HEK293T (cell line): ENCODE data around the gene KIF3A.

Experiments used
- CTCF ChIA-PET: fragments of 350-600 bp; formaldehyde crosslinking; extraction: SDS; loops from one replicate; lab custom pipeline; 2021; ENCODE audit warnings: antibody characterized with exemption, inconsistent platforms; lab: Yijun Ruan, JAX
- POLR2A ChIA-PET: fragments of 350-600 bp; formaldehyde crosslinking; extraction: SDS; loops from one replicate; lab custom pipeline; 2020; ENCODE audit warnings: antibody characterized with exemption, inconsistent platforms; lab: Yijun Ruan, JAX
- DNase-seq: peaks from one replicate; pipeline ENCODE4 v3.0.0; 2012; ENCODE audit warnings: mixed read lengths; ENCODE audit errors: extremely low spot score
- ARNT ChIP-seq: fragments of 450-650 bp; IDR thresholded peaks from 2 replicates; pipeline ENCODE4 v1.6.1; 2017; ENCODE audit warnings: mild to moderate bottlenecking
- BHLHE40 ChIP-seq: fragments of 450-650 bp; IDR thresholded peaks from 2 replicates; pipeline ENCODE4 v1.6.1; 2016; ENCODE audit warnings: mild to moderate bottlenecking, moderate library complexity, borderline replicate concordance
- CTBP1 ChIP-seq: fragments of 450-650 bp; IDR thresholded peaks from 2 replicates; pipeline ENCODE4 v1.6.1; 2016; ENCODE audit warnings: borderline replicate concordance
- ELF4 ChIP-seq: fragments of 450-650 bp; IDR thresholded peaks from 2 replicates; pipeline ENCODE4 v1.6.1; 2017; ENCODE audit warnings: antibody characterized with exemption
- FOXA1 ChIP-seq: fragments of 450-650 bp; IDR thresholded peaks from 2 replicates; pipeline ENCODE4 v1.6.1; 2016; ENCODE audit warnings: mild to moderate bottlenecking
- FOXK2 ChIP-seq: fragments of 450-650 bp; IDR thresholded peaks from 2 replicates; pipeline ENCODE4 v1.6.1; 2016; ENCODE audit warnings: mild to moderate bottlenecking
- FOXM1 ChIP-seq: fragments of 450-650 bp; IDR thresholded peaks from 2 replicates; pipeline ENCODE4 v1.6.1; 2017; ENCODE audit warnings: mild to moderate bottlenecking, borderline replicate concordance
- HDGF ChIP-seq: fragments of 450-650 bp; IDR thresholded peaks from 2 replicates; pipeline ENCODE4 v1.6.1; 2017; ENCODE audit warnings: antibody characterized with exemption, borderline replicate concordance
- L3MBTL2 ChIP-seq: fragments of 450-650 bp; conservative IDR thresholded peaks from 2 replicates; pipeline ENCODE4 v1.6.1; 2016; ENCODE audit warnings: mild to moderate bottlenecking
- LEF1 ChIP-seq: fragments of 450-650 bp; IDR thresholded peaks from 2 replicates; pipeline ENCODE4 v1.6.1; 2017; ENCODE audit warnings: mild to moderate bottlenecking, borderline replicate concordance
- NFRKB ChIP-seq: fragments of 450-650 bp; IDR thresholded peaks from 2 replicates; pipeline ENCODE4 v1.6.1; 2016; ENCODE audit warnings: mild to moderate bottlenecking, moderate library complexity
- SP1 ChIP-seq: fragments of 450-650 bp; IDR thresholded peaks from 2 replicates; pipeline ENCODE4 v1.6.1; 2017
- SUZ12 ChIP-seq: fragments of 450-650 bp; IDR thresholded peaks from 2 replicates; pipeline ENCODE4 v1.6.1; 2016; ENCODE audit warnings: mild to moderate bottlenecking
- TARDBP ChIP-seq: fragments of 450-650 bp; IDR thresholded peaks from 2 replicates; pipeline ENCODE4 v1.6.1; 2016
- ZNF384 ChIP-seq: fragments of 450-650 bp; IDR thresholded peaks from 2 replicates; pipeline ENCODE4 v1.6.1; 2016
- TF ChIP-seq, protein P1 (sequence below): fragments of 450-650 bp; IDR thresholded peaks from 2 replicates; pipeline ENCODE4 v1.6.1; 2016

Gene KIF3A

DNA sequence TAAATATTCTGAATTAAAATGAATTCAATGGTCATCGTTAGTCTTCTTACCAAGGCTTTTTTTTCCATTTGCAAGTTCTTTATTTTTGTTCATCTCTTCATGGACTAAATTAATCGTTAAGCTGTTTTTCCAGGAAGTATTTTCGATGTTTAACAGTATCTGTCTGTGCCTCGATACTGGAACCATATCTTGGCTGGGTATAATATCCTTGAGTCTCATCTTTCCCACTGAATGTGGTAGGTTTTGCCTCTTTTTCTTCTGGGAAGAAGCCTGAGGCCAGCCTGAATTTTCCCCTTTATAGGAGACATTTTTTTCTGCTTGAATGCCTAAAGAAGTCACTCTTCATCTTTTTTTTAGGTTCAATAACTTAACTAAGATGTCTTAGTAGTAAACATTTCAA, 43.7 kb upstream of the KIF3A start:
- TF ChIP-seq SUZ12 (no peak), SP1 (no peak), L3MBTL2 (no peak)
- CTCF ChIA-PET = no interaction called here
- POLR2A ChIA-PET = interaction anchor here (1.0 kb wide), 1 partner anchor 85 kb away, joined by 4 read pairs; the partner anchor contains the start of genes GDF9 and UQCRQ
- no peak for DNase-seq

DNA sequence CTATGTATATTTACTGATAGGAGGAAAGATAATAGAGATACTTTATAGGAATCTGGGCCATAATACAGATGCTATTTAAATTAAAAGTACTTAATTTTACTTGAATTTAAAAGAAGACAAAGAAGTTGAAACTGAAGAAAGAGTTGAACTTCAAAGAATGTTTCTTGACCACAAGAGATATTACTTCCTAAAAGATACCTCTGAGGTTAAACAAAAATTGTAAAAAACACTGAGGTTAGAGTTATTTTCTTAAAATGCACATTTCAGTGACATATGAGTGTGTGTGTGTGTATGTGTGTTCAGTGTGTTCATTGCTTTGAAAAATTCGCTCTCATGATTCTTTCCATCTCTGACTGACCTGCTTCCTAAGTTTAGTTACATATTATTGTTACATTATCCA, 43.2 kb upstream of the KIF3A start:
- DNase-seq = no peak
- ChIA-PET POLR2A (no interaction called here), CTCF (no interaction called here)
- TF ChIP-seq SUZ12 = no peak
- no peak for TF ChIP-seq ZNF384
- TF ChIP-seq, protein P1, sequence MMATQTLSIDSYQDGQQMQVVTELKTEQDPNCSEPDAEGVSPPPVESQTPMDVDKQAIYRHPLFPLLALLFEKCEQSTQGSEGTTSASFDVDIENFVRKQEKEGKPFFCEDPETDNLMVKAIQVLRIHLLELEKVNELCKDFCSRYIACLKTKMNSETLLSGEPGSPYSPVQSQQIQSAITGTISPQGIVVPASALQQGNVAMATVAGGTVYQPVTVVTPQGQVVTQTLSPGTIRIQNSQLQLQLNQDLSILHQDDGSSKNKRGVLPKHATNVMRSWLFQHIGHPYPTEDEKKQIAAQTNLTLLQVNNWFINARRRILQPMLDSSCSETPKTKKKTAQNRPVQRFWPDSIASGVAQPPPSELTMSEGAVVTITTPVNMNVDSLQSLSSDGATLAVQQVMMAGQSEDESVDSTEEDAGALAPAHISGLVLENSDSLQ = no peak
- TF ChIP-seq FOXK2 = no peak
- TF ChIP-seq NFRKB = no peak
- TF ChIP-seq LEF1 = no peak
- no peak for TF ChIP-seq CTBP1
- no peak for TF ChIP-seq BHLHE40
- no peak for TF ChIP-seq ARNT
- no peak for TF ChIP-seq FOXA1
- TF ChIP-seq TARDBP = no peak
- no peak for TF ChIP-seq SP1
- TF ChIP-seq L3MBTL2 = no peak

DNA sequence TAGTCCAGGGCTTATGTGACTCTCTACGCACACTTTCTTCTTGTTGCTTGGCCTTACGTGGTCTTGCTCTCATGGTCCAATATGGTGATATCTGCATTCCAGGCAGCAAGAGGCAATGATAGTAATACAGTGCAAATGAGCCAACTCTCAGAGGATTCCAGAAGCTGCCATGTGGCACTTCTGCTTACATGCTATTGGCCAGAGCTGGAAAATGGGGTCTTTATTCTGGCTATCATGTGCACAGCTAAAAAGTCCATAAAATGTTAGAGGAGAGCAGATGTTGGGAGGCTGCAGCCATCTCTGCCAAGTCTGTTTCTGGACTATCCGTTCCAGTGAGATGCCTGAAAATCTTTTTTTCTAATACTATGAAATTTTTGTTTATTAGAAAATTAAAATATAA, 42.6 kb upstream of the KIF3A start:
- ChIA-PET CTCF (no interaction called here), POLR2A (no interaction called here)
- TF ChIP-seq BHLHE40 (no peak), SUZ12 (no peak), NFRKB (no peak), ZNF384 (no peak), TARDBP (no peak), FOXA1 (no peak), L3MBTL2 (no peak), ARNT (no peak), CTBP1 (no peak), SP1 (no peak), ELF4 (no peak), FOXK2 (no peak), LEF1 (no peak), HDGF (no peak), FOXM1 (no peak)
- TF ChIP-seq, protein P1 = no peak
- DNase-seq = no peak

DNA sequence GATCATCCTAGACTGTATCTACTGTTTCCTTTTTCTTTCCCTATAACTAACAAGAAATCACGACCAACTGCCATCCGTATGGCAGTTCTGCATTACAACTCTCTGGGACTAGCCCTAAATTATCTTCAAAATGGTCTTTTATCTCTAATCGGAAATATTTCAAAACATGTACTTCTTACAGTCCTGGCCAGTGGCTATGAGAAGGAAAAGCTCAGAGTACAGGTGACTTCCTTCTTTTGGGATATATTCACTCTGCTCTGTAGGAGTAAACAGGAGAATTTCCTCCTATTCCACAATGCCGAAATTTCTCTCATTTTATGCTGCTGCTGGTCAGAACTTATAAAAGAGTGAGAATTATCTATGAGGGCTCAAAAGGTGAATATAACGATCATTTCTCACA, 41.5 kb upstream of the KIF3A start:
- POLR2A ChIA-PET = interaction anchor here (1.0 to 1.7 kb wide), 2 partner anchors 8 to 42 kb away, joined by 3 to 4 read pairs; partner anchors contain the start of gene KIF3A
- no peak for TF ChIP-seq ELF4
- CTCF ChIA-PET = interaction anchor here (0.7 kb wide), 1 partner anchor 100 kb away, joined by 3 read pairs; no protein-coding TSS in a partner anchor
- DNase-seq = no peak

DNA sequence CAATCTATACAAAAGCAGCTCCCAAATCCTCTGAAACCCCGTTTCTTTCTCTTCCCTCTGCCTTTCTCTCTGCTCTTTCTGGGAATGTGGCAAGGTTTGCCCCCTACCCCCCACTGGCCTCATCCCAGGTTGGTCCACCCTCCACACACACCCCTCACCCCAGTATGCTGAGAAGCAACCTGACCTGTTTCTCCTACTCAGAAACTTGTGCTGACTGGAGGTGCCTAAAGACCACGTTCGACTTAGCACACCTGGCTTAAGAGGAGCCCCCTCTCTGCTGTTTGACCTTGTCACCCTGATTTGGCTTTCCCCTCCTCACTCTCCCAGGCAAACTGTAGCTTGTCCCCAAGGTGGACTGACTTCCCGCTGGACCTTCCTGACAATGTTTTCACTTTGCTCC, 40.8 kb upstream of the KIF3A start:
- CTCF ChIA-PET = interaction anchor here (1.2 kb wide), 1 partner anchor 29 kb away, joined by 3 read pairs; no protein-coding TSS in a partner anchor
- TF ChIP-seq FOXK2 (no peak), L3MBTL2 (no peak), LEF1 (no peak), BHLHE40 (no peak), HDGF (no peak), FOXM1 (no peak), SP1 (no peak)
- TF ChIP-seq, protein P1 = no peak
- POLR2A ChIA-PET = interaction anchor here (1.0 to 3.6 kb wide), 4 partner anchors 9 to 41 kb away, joined by 3 to 16 read pairs (median 4); partner anchors contain the start of gene KIF3A
- no peak for DNase-seq

DNA sequence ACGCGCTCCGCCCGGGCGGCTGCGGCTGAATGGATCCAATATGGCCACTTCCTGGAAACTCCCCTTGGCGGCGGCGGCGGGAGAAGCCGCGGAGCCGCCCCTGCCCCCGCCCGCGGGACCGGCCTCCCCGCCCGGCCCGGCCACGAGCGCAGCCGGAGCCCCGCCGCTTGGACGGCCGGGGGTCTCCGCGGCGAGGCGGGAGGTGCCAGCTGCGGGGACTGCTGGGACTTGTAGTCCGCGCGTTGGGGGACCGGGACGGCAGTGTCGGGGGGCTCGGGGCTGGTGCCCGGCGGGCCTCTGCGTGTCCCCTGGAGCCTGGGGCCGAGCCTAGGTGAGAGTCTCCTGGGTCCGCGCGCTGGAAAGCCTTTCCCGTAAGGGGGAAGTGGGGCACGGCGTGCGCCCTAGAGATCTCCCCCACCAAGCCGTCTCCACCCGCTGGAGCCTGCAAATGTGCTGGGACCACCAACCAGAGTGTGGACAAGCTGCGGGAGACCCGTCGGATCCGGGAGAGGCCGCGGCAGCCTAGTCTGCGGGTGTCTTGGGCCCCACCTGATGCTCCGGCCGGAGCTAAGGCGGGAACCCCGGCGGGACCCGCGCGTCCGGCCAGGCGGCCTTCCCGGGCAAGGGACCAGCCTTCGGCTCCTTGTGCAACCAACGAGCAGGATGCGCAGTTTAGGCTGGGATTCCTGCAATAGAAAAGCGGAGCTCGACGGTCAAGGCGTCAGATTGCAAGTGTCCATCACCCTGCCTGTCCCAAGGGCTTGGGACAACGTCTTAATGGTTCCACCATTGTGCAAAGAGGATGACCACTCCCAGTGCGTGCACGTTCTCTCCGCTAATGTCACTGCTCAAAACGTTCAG, 40.1 kb upstream of the KIF3A start, which contains the start of gene SEPTIN8:
TSS of gene SEPTIN8 (minus strand) at position 31 of the 861 bp plus-strand sequence. CDS start 102 bp downstream, outside the sequence.
- CTCF ChIA-PET = interaction anchor here (1.2 kb wide), 1 partner anchor 30 kb away, joined by 3 read pairs; no protein-coding TSS in a partner anchor
- POLR2A ChIA-PET = interaction anchor here (1.0 to 3.6 kb wide), 7 partner anchors 10 to 83 kb away, joined by 3 to 16 read pairs (median 5); partner anchors contain the start of gene KIF3A
- TF ChIP-seq, protein P1 = no peak
- TF ChIP-seq L3MBTL2 = peak; percentile 50
- DNase-seq = peak; percentile 75
